Esophagus squamous epithelium (tissue), 5 donors: ENCODE measurements around the gene PCDHGB2. TPM values are rescaled to one million over a fixed set of nuclear protein-coding genes. Genes with fewer than 3 reads are reported as not detected.
"Not testable (repeated sequence)": the region's sequence is repeated elsewhere in the genome, so short reads cannot be mapped to it uniquely, and the experiment has no call there.

ENCODE experiments used
- DNase-seq: peaks from one replicate; lab custom pipeline; 2025; lab: John Stamatoyannopoulos, UW
- H3K27ac ChIP-seq, 4 donors: fragments of 200-600 bp; sonication (generic); one replicate each; pipeline ENCODE4 v1.5.1; 2016 to 2019; ENCODE audit warnings: mild to moderate bottlenecking in 1 of 4
- H3K27me3 ChIP-seq, 4 donors: fragments of 200-600 bp; sonication (generic); 1 replicate in 3 of 4; 2 replicates in 1 of 4; pipeline versions ENCODE4 v1.5.1 to v1.6.0; 2017 to 2021; ENCODE audit warnings: antibody characterized with exemption in 1 of 4
- H3K36me3 ChIP-seq, 3 donors: fragments of 200-600 bp; sonication (generic); one replicate each; pipeline ENCODE4 v1.5.1; 2016 to 2019
- H3K4me1 ChIP-seq, 3 donors: fragments of 200-600 bp; sonication (generic); one replicate each; pipeline ENCODE4 v1.5.1; 2017 to 2019
- H3K4me3 ChIP-seq, 4 donors: fragments of 200-600 bp; sonication (generic); 1 replicate in 3 of 4; 2 replicates in 1 of 4; pipeline ENCODE4 v1.5.1; 2016 to 2019; ENCODE audit warnings: mild to moderate bottlenecking in 2 of 4, moderate library complexity in 1 of 4
- H3K9me3 ChIP-seq, 3 donors: fragments of 200-600 bp; sonication (generic); one replicate each; pipeline ENCODE4 v1.5.1; 2016 to 2019
- CTCF ChIP-seq, 6 experiments: fragments of 450-650 bp in 4 of 6; fragments of 200-600 bp in 2 of 6; sonication (generic) in 2 of 6; IDR thresholded peaks; one replicate each; pipeline ENCODE4 v1.5.1; 2016 to 2019; ENCODE audit warnings: antibody characterized with exemption in 6 of 6, mild to moderate bottlenecking in 4 of 6, moderate library complexity in 4 of 6
- POLR2A ChIP-seq, 4 donors: fragments of 450-650 bp; IDR thresholded peaks; one replicate each; pipeline ENCODE4 v1.6.1; 2017; ENCODE audit warnings: antibody characterized with exemption in 4 of 4, mild to moderate bottlenecking in 4 of 4, moderate library complexity in 3 of 4
- WGBS, 2 donors: methylation state at CpG; one replicate each; pipeline ENCODE4 v1.1.5; 2018; 5-methylcytosine and 5-hydroxymethylcytosine counted together
- intact Hi-C: fragments of 100-400 bp; cut with DNase I; formaldehyde crosslinking; loops from one replicate; pipeline ENCODE4 v1.15.0; 2022
- total RNA-seq, 4 donors: library from RNA; depleted of rRNA; stranded (reverse); fragments of >200 nt; gene quantifications; one replicate each; pipeline ENCODE4 v1.1.0, GENCODE V29; 2016
- donor health status: DM: yes; HTN: yes; CAD: no.

The PCDHGB2 gene
- total RNA-seq, result 1 to 10 TPM in 3 of 4 donors, under 1 TPM in 1; 0.09 to 2.9 (median 1.8) TPM

GRCh38 chr5:141359790-141360426, at the start of gene PCDHGB2:
PCDHGB2 (plus strand) TSS chr5:141359994; CDS start chr5:141360136, 142 bp downstream.
- Histone ChIP-seq H3K27ac (no peak within 1 kb of the TSS), H3K4me1 (no peaks in the 10 kb centered on the region), H3K27me3 (peaks cover 0 to 62% (median 0%) of the 10 kb centered on the region in 4 donors), H3K9me3 (peaks cover 5 to 100% (median 82%) of the 10 kb centered on the region in 3 donors), H3K4me3 (peak within 1 kb of the TSS in 3 of 4 donors; percentile 23 to 52 (median 31)), H3K36me3 (no peaks in the 10 kb centered on the region)
- TF ChIP-seq CTCF (IDR thresholded peaks at IDR 0.05), result peak in 1 of 6 experiments; percentile 19
- no peak for TF ChIP-seq POLR2A (IDR thresholded peaks at IDR 0.05)
- 28 to 29% methylated on average over 20 to 21 of the region's 24 CpGs for WGBS, 2 donors
- DNase-seq, result no peak
- intact Hi-C loops, result no loop called here

GRCh38 chr5:141313711-141314110, 46.1 kb upstream of the PCDHGB2 start:
- TF ChIP-seq CTCF (IDR thresholded peaks at IDR 0.05), result no peak
- TF ChIP-seq POLR2A (IDR thresholded peaks at IDR 0.05), result no peak
- no peak overlapping the region for H3K4me3 ChIP-seq
- H3K27me3 ChIP-seq, result no peaks in the 10 kb centered on the region
- no peak for DNase-seq
- peaks cover 0 to 59% (median under 1%) of the 10 kb centered on the region in 3 donors for H3K36me3 ChIP-seq
- H3K27ac ChIP-seq, result no peak overlapping the region
- H3K4me1 ChIP-seq, result no peaks in the 10 kb centered on the region
- intact Hi-C loops, result no loop called here
- H3K9me3 ChIP-seq, result peaks cover 10 to 100% (median 82%) of the 10 kb centered on the region in 3 donors

- 77 to 86% methylated on average over 4 of the region's 4 CpGs for WGBS, 2 donors
- H3K4me1 ChIP-seq, result peaks cover 0 to 13% (median 4%) of the 10 kb centered on the region in 3 donors
- peaks cover 5 to 64% (median 10%) of the 10 kb centered on the region in 3 donors for H3K36me3 ChIP-seq
- H3K27ac ChIP-seq, H3K4me3 ChIP-seq, intact Hi-C loops, DNase-seq, H3K27me3 ChIP-seq: not testable (repeated sequence)
- peaks cover 19 to 99% (median 86%) of the 10 kb centered on the region in 3 donors for H3K9me3 ChIP-seq
Observed at GRCh38 chr5:141316963-141317362, 42.8 kb upstream of the PCDHGB2 start.

GRCh38 chr5:141319202-141319601, 40.6 kb upstream of the PCDHGB2 start:
- peaks cover 19 to 87% (median 65%) of the 10 kb centered on the region in 3 donors for H3K9me3 ChIP-seq
- peaks cover 5 to 48% (median 10%) of the 10 kb centered on the region in 3 donors for H3K36me3 ChIP-seq
- no peak for DNase-seq
- peak overlapping the region in 1 of 4 donors; percentile 81 for H3K4me3 ChIP-seq
- H3K4me1 ChIP-seq, result peaks cover 0 to 13% (median 4%) of the 10 kb centered on the region in 3 donors
- H3K27ac ChIP-seq, result no peak overlapping the region
- H3K27me3 ChIP-seq, result no peaks in the 10 kb centered on the region
- TF ChIP-seq POLR2A (IDR thresholded peaks at IDR 0.05) (no peak), CTCF (IDR thresholded peaks at IDR 0.05) (no peak)
- WGBS, 2 donors, result 92 to 94% methylated on average over 6 of the region's 6 CpGs
- intact Hi-C loops, result no loop called here

- Histone ChIP-seq H3K27me3 (no peaks in the 10 kb centered on the region), H3K27ac (peak overlapping the region in 3 of 4 donors; percentile 95 to 97 (median 95)), H3K4me3 (peak overlapping the region; percentile 55 to 82 (median 76)), H3K9me3 (peaks cover 19 to 86% (median 61%) of the 10 kb centered on the region in 3 donors), H3K4me1 (peaks cover 0 to 13% (median 4%) of the 10 kb centered on the region in 3 donors), H3K36me3 (peaks cover 5 to 48% (median 10%) of the 10 kb centered on the region in 3 donors)
- WGBS, 2 donors, result 70 to 80% methylated on average over 5 of the region's 5 CpGs
- TF ChIP-seq CTCF (IDR thresholded peaks at IDR 0.05) (no peak), POLR2A (IDR thresholded peaks at IDR 0.05) (no peak)
- intact Hi-C loops, result no loop called here
- no peak for DNase-seq
Observed at GRCh38 chr5:141319699-141320098, 40.1 kb upstream of the PCDHGB2 start.
